Trophoblast cell (in vitro differentiated cells and primary cell): ENCODE data around the gene TWSG1.

Source experiments
- DNase-seq, 2 donors: peaks; one replicate each; pipeline ENCODE4 v3.0.0-alpha.2; 2016
- H2AFZ ChIP-seq: 2 replicates; pipeline ENCODE4 v1.6.1; 2013; ENCODE audit warnings: low read length, moderate library complexity, mild to moderate bottlenecking; ENCODE audit not compliant: insufficient read depth, poor library complexity
- H2AK5ac ChIP-seq: 2 replicates; pipeline ENCODE4 v1.6.1; 2013; ENCODE audit warnings: mild to moderate bottlenecking, low read length
- H2BK120ac ChIP-seq: 2 replicates; pipeline ENCODE4 v1.6.1; 2013; ENCODE audit warnings: low read length, mild to moderate bottlenecking, moderate library complexity; ENCODE audit not compliant: insufficient read depth, poor library complexity
- H2BK12ac ChIP-seq: 2 replicates; pipeline ENCODE4 v1.6.1; 2013; ENCODE audit warnings: mild to moderate bottlenecking, low read length, moderate library complexity
- H2BK5ac ChIP-seq: 2 replicates; pipeline ENCODE4 v1.6.1; 2013; ENCODE audit warnings: low read length, low read depth, moderate library complexity, mild to moderate bottlenecking; ENCODE audit not compliant: poor library complexity
- H3K14ac ChIP-seq: 2 replicates; pipeline ENCODE4 v1.6.1; 2013; ENCODE audit warnings: mild to moderate bottlenecking, low read length
- H3K18ac ChIP-seq: 2 replicates; pipeline ENCODE4 v1.6.1; 2013; ENCODE audit warnings: mild to moderate bottlenecking, low read length
- H3K23ac ChIP-seq: 2 replicates; pipeline ENCODE4 v1.6.1; 2013; ENCODE audit warnings: low read length
- H3K27ac ChIP-seq: 2 replicates; pipeline ENCODE4 v1.5.1; 2013; ENCODE audit warnings: low read depth, mild to moderate bottlenecking, inconsistent platforms, low read length, moderate library complexity
- H3K27me3 ChIP-seq: 2 replicates; pipeline ENCODE4 v1.6.1; 2013; ENCODE audit warnings: inconsistent platforms, mild to moderate bottlenecking, low read length, moderate library complexity; ENCODE audit not compliant: insufficient read depth
- H3K36me3 ChIP-seq, 2 experiments: 1 replicate in 1 of 2; 2 replicates in 1 of 2; pipeline ENCODE4 v1.6.1; 2013; ENCODE audit warnings: low read length in 2 of 2, mild to moderate bottlenecking in 2 of 2, moderate library complexity in 1 of 2; ENCODE audit not compliant: insufficient read depth in 2 of 2, control insufficient read depth in 1 of 2
- H3K4ac ChIP-seq: 2 replicates; pipeline ENCODE4 v1.6.1; 2013; ENCODE audit warnings: low read depth, mild to moderate bottlenecking, low read length, moderate library complexity
- H3K4me1 ChIP-seq, 2 experiments: 1 replicate in 1 of 2; 2 replicates in 1 of 2; pipeline ENCODE4 v1.6.1; 2013; ENCODE audit warnings: low read length in 2 of 2, mild to moderate bottlenecking in 2 of 2, moderate library complexity in 1 of 2; ENCODE audit not compliant: insufficient read depth in 2 of 2, control insufficient read depth in 1 of 2
- H3K4me2 ChIP-seq: 2 replicates; pipeline ENCODE4 v1.6.1; 2013; ENCODE audit warnings: inconsistent platforms, mild to moderate bottlenecking, low read length, moderate library complexity
- H3K4me3 ChIP-seq: 2 replicates; pipeline ENCODE4 v1.5.1; 2013; ENCODE audit warnings: mild to moderate bottlenecking, low read depth, low read length, inconsistent platforms
- H3K79me1 ChIP-seq: one replicate; pipeline ENCODE4 v1.6.1; 2013; ENCODE audit warnings: low read length
- H3K79me2 ChIP-seq: 2 replicates; pipeline ENCODE4 v1.6.1; 2013; ENCODE audit warnings: low read length, mild to moderate bottlenecking; ENCODE audit not compliant: control insufficient read depth, insufficient read depth, poor library complexity
- H3K9ac ChIP-seq: 2 replicates; pipeline ENCODE4 v1.6.1; 2013; ENCODE audit warnings: mild to moderate bottlenecking, low read length
- H3K9me3 ChIP-seq: 2 replicates; pipeline ENCODE4 v1.6.1; 2013; ENCODE audit warnings: low read depth, mild to moderate bottlenecking, control low read depth, inconsistent platforms, low read length; ENCODE audit not compliant: insufficient read depth
- H4K12ac ChIP-seq: 2 replicates; pipeline ENCODE4 v1.6.1; 2013; ENCODE audit warnings: low read depth, mild to moderate bottlenecking, low read length, moderate library complexity
- H4K8ac ChIP-seq: 2 replicates; pipeline ENCODE4 v1.6.1; 2013; ENCODE audit warnings: low read depth, mild to moderate bottlenecking, low read length, moderate library complexity
- H4K91ac ChIP-seq: one replicate; pipeline ENCODE4 v1.6.1; 2013; ENCODE audit warnings: low read depth, mild to moderate bottlenecking, low read length, moderate library complexity
- WGBS: extraction: QIAGEN DNeasy Blood & Tissue Kit; methylation state at CpG from one replicate; pipeline ENCODE4 v1.1.7; 2013; ENCODE audit warnings: missing lambda C conversion rate; ENCODE audit not compliant: insufficient read length, insufficient coverage; ENCODE audit errors: extremely low coverage; 5-methylcytosine and 5-hydroxymethylcytosine counted together

The TWSG1 gene

DNA sequence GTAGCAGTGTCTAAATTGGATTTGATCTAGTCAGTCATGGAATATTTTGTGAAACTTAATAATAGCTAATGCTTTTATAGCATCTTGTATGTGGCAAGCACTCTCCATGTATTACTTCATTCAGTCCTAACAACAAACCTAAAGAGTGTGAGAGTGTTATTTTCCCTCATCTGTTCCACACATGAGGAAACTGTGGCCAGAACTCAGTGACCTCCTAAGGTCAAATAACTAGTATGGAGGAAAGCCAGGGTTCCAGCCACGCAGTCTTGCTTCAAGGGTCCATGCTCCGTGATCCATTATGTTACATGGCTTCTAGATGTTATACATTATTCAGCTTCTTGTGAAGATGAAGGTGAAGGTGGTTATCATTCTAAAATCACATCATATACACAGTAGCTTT lies 45.5 kb downstream of the TWSG1 start:
- H4K12ac ChIP-seq = no peak overlapping the region
- no peak overlapping the region for H3K27ac ChIP-seq
- no peak overlapping the region for H4K91ac ChIP-seq
- H4K8ac ChIP-seq = no peak overlapping the region
- no peak overlapping the region for H2BK12ac ChIP-seq
- no peak overlapping the region for H3K4me3 ChIP-seq
- H3K9ac ChIP-seq = no peak overlapping the region
- no peak overlapping the region for H2BK120ac ChIP-seq
- no peak overlapping the region for H2BK5ac ChIP-seq
- no peaks in the 10 kb centered on the region for H3K27me3 ChIP-seq
- H3K4ac ChIP-seq = no peak overlapping the region
- no peak overlapping the region for H3K18ac ChIP-seq
- no peaks in the 10 kb centered on the region for H3K9me3 ChIP-seq
- DNase-seq = no peak
- H2AK5ac ChIP-seq = no peak overlapping the region
- no peak overlapping the region for H3K4me2 ChIP-seq
- H3K36me3 ChIP-seq = no peaks in the 10 kb centered on the region
- no peaks in the 10 kb centered on the region for H3K79me2 ChIP-seq
- H3K4me1 ChIP-seq = no peaks in the 10 kb centered on the region
- H3K23ac ChIP-seq = no peak overlapping the region
- no CpG with 5 or more reads among the region's 2 CpGs for WGBS
- H2AFZ ChIP-seq = no peak overlapping the region
- H3K79me1 ChIP-seq = no peaks in the 10 kb centered on the region
- H3K14ac ChIP-seq = no peak overlapping the region

DNA sequence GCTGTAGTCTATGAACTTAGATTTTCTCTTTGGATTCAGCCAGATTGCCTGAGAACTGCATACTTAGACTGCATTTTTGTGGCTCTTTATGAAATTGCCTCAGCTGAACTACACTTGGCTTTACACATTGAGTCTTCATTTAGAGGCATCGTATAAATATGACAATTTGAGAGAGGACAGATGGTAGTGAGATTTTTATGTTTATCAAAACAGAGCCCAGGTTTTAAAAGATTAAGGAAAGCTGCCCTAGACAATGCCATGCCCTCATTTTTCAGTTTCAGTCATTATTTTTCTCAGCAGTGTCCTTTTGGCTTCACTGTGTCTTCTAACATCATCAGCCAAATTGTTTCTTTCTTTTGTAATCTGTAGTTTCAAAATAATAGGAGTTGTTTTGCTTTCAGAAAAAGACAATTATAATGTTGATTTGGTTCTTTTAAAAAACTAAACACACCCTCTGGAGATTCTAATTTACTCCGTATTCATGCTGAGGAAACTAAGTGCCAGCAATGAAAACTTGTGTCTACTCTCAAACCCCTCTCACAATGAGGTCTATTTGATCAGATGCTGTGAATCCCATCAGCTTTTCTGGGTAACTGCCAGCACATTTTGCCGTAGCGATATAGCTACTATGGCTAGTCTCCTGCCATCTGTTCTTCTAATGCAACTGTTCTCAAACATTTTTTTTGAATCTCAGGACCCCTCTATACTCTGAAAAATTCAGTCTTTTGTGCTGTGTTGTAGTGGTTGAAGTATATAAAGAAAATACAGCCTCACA lies 46.2 kb downstream of the TWSG1 start:
- H3K14ac ChIP-seq = no peak overlapping the region
- H3K36me3 ChIP-seq = no peaks in the 10 kb centered on the region

DNA sequence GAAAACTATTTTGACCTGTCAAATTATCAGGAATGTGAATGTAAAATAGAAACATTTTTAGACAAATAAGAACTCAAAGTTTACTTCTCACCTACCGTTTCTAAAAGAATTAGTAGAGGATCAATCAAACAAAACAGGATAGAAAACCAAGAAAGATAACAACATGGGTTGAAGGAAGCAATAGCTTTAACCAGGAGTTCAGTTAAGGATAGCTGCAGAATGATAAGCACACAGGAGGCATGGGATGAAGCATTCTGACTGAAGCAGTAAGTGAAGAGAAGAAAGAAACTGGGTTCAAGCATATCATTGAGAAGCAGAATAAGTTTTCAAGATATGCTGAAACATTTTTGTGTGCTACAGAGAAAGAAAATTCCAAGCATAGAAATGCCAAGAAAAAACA lies 52.3 kb downstream of the TWSG1 start:
- H3K27me3 ChIP-seq = no peaks in the 10 kb centered on the region
- peaks cover 0 to 2% of the 10 kb centered on the region in 2 experiments for H3K36me3 ChIP-seq
- no peak overlapping the region for H3K9ac ChIP-seq
- H3K23ac ChIP-seq = no peak overlapping the region
- H3K4me2 ChIP-seq = no peak overlapping the region
- no peak overlapping the region for H4K91ac ChIP-seq
- H3K79me2 ChIP-seq = no peaks in the 10 kb centered on the region
- no peaks in the 10 kb centered on the region for H3K9me3 ChIP-seq
- WGBS = no CpG with 5 or more reads among the region's 1 CpG
- H4K12ac ChIP-seq = no peak overlapping the region
- H3K14ac ChIP-seq = no peak overlapping the region
- no peaks in the 10 kb centered on the region for H3K4me1 ChIP-seq
- H2AK5ac ChIP-seq = no peak overlapping the region
- DNase-seq = no peak
- H3K4ac ChIP-seq = no peak overlapping the region
- H3K27ac ChIP-seq = no peak overlapping the region
- no peak overlapping the region for H2BK5ac ChIP-seq
- H3K4me3 ChIP-seq = no peak overlapping the region
- no peak overlapping the region for H2BK12ac ChIP-seq
- no peak overlapping the region for H4K8ac ChIP-seq
- no peaks in the 10 kb centered on the region for H3K79me1 ChIP-seq
- H2BK120ac ChIP-seq = no peak overlapping the region
- no peak overlapping the region for H2AFZ ChIP-seq
- H3K18ac ChIP-seq = no peak overlapping the region

More for the DNA sequence above, 46.2 kb downstream of the TWSG1 start:
- no peaks in the 10 kb centered on the region for H3K79me1 ChIP-seq
- H3K79me2 ChIP-seq = no peaks in the 10 kb centered on the region
- no peak overlapping the region for H3K18ac ChIP-seq
- H3K4me2 ChIP-seq = no peak overlapping the region
- no peaks in the 10 kb centered on the region for H3K27me3 ChIP-seq
- no peak overlapping the region for H3K4ac ChIP-seq
- H2BK5ac ChIP-seq = no peak overlapping the region
- no peak overlapping the region for H3K23ac ChIP-seq
- no peak for DNase-seq
- no peaks in the 10 kb centered on the region for H3K4me1 ChIP-seq
- no peak overlapping the region for H2AK5ac ChIP-seq
- no peak overlapping the region for H3K9ac ChIP-seq
- no peak overlapping the region for H3K4me3 ChIP-seq
- no peak overlapping the region for H2BK120ac ChIP-seq
- no peak overlapping the region for H4K12ac ChIP-seq
- no CpG with 5 or more reads among the region's 4 CpGs for WGBS
- H4K91ac ChIP-seq = no peak overlapping the region
- H3K27ac ChIP-seq = no peak overlapping the region
- no peak overlapping the region for H4K8ac ChIP-seq
- no peaks in the 10 kb centered on the region for H3K9me3 ChIP-seq
- no peak overlapping the region for H2AFZ ChIP-seq
- no peak overlapping the region for H2BK12ac ChIP-seq

GRCh38 chr18:9387891-9388290 lies 53.3 kb downstream of the TWSG1 start:
- H4K12ac ChIP-seq = no peak overlapping the region
- no peak overlapping the region for H3K18ac ChIP-seq
- no peak overlapping the region for H4K91ac ChIP-seq
- DNase-seq = no peak
- H3K79me1 ChIP-seq = no peaks in the 10 kb centered on the region
- no peak overlapping the region for H3K4ac ChIP-seq
- peaks cover 0 to 2% of the 10 kb centered on the region in 2 experiments for H3K36me3 ChIP-seq
- no peak overlapping the region for H4K8ac ChIP-seq
- no peak overlapping the region for H2BK12ac ChIP-seq
- no peak overlapping the region for H3K4me2 ChIP-seq
- H3K14ac ChIP-seq = no peak overlapping the region
- no CpG with 5 or more reads among the region's 1 CpG for WGBS
- no peak overlapping the region for H2AK5ac ChIP-seq
- no peak overlapping the region for H2BK5ac ChIP-seq
- H3K27me3 ChIP-seq = no peaks in the 10 kb centered on the region
- no peak overlapping the region for H3K23ac ChIP-seq
- H2BK120ac ChIP-seq = no peak overlapping the region
- no peaks in the 10 kb centered on the region for H3K4me1 ChIP-seq
- H3K79me2 ChIP-seq = no peaks in the 10 kb centered on the region
- H3K9ac ChIP-seq = no peak overlapping the region
- H2AFZ ChIP-seq = no peak overlapping the region
- H3K27ac ChIP-seq = no peak overlapping the region
- no peak overlapping the region for H3K4me3 ChIP-seq
- no peaks in the 10 kb centered on the region for H3K9me3 ChIP-seq
